Spleen (tissue), 11 donors: ENCODE results near the gene OTC. TPM values are rescaled to one million over a fixed set of nuclear protein-coding genes. Genes with fewer than 3 reads are reported as not detected.

Source experiments
- DNase-seq: peaks from one replicate; pipeline ENCODE4 v3.0.0-alpha.2; 2020
- H3K27ac ChIP-seq, 8 donors: fragments of 200-600 bp; sonication (generic) in 7 of 8; 1 replicate in 4 of 8; 2 replicates in 4 of 8; pipeline versions ENCODE4 v1.5.0 to v1.8.0; 2016 to 2021; ENCODE audit warnings: inconsistent platforms in 4 of 8, mild to moderate bottlenecking in 4 of 8, moderate library complexity in 1 of 8
- H3K27me3 ChIP-seq, 7 donors: fragments of 200-600 bp; sonication (generic) in 6 of 7; replicated peaks in 1 of 7; 1 replicate in 4 of 7; 2 replicates in 3 of 7; pipeline versions ENCODE4 v1.5.0 to v1.8.0; 2016 to 2021; ENCODE audit warnings: inconsistent platforms in 3 of 7, mild to moderate bottlenecking in 1 of 7
- H3K36me3 ChIP-seq, 6 donors: fragments of 200-600 bp; sonication (generic) in 5 of 6; 1 replicate in 4 of 6; 2 replicates in 2 of 6; pipeline versions ENCODE4 v1.5.0 to v1.8.0; 2016 to 2021; ENCODE audit warnings: inconsistent platforms in 2 of 6
- H3K4me1 ChIP-seq, 6 donors: fragments of 200-600 bp; sonication (generic) in 5 of 6; 1 replicate in 3 of 6; 2 replicates in 3 of 6; pipeline versions ENCODE4 v1.5.0 to v1.8.0; 2016 to 2021; ENCODE audit warnings: inconsistent platforms in 3 of 6
- H3K4me3 ChIP-seq, 8 donors: fragments of 200-600 bp; sonication (generic) in 7 of 8; 1 replicate in 4 of 8; 2 replicates in 4 of 8; pipeline versions ENCODE4 v1.5.0 to v1.8.0; 2016 to 2021; ENCODE audit warnings: inconsistent platforms in 4 of 8, mild to moderate bottlenecking in 4 of 8, moderate library complexity in 2 of 8
- H3K9me3 ChIP-seq, 8 donors: fragments of 200-600 bp; sonication (generic) in 7 of 8; 1 replicate in 4 of 8; 2 replicates in 4 of 8; pipeline versions ENCODE4 v1.5.0 to v1.8.0; 2016 to 2021; ENCODE audit warnings: inconsistent platforms in 4 of 8
- CTCF ChIP-seq, 11 experiments: fragments of 200-600 bp in 7 of 11; fragments of 450-650 bp in 4 of 11; sonication (generic) in 4 of 11; IDR thresholded peaks in 8 of 11; conservative IDR thresholded peaks in 3 of 11; 1 replicate in 7 of 11; 2 replicates in 4 of 11; pipeline versions ENCODE4 v1.4.0 to v1.8.0; 2016 to 2021; ENCODE audit warnings: antibody characterized with exemption in 11 of 11, inconsistent platforms in 4 of 11, mild to moderate bottlenecking in 1 of 11
- POLR2A ChIP-seq, 3 donors: fragments of 450-650 bp; IDR thresholded peaks; one replicate each; pipeline ENCODE4 v1.5.1; 2017; ENCODE audit warnings: antibody characterized with exemption in 3 of 3, mild to moderate bottlenecking in 1 of 3
- POLR2AphosphoS5 ChIP-seq, 3 donors: sonication (generic); formaldehyde crosslinking; IDR thresholded peaks; one replicate each; pipeline ENCODE4 v1.5.1; 2017; ENCODE audit warnings: antibody characterized with exemption in 3 of 3
- WGBS, 5 donors: extraction: QIAGEN DNeasy Blood & Tissue Kit in 3 of 5; methylation state at CpG; one replicate each; pipeline versions ENCODE4 v1.1.5 to v1.1.7; 2013 to 2018; 5-methylcytosine and 5-hydroxymethylcytosine counted together
- intact Hi-C: fragments of 100-400 bp; cut with DNase I; formaldehyde crosslinking; loops from one replicate; pipeline ENCODE4 v1.15.0; 2023; ENCODE audit warnings: low total_unique reads
- polyA plus RNA-seq, 3 donors: library from polyadenylated mRNA; stranded (reverse); fragments of 200-250 nt; gene quantifications; one replicate each; pipeline ENCODE4 v1.2.1, GENCODE V29; 2013
- total RNA-seq, 7 donors: library from RNA; depleted of rRNA in 3 of 7; stranded (reverse); fragments of >200 nt in 3 of 7; fragmentation: NEBNext Ultra II Directional in 4 of 7; extraction: Animal tissue kit (Norgen Biotek cat#: 25700) in 4 of 7; gene quantifications; one replicate each; pipeline versions ENCODE4 v1.1.0 to v1.2.1, GENCODE V29; 2016 to 2021
- donor health status: healthy with polysubstance abuse.
- donor health status: DM: no; HTN: no; CAD: no; lungs with moderate emphysema.
- donor health status: DM: no; HTN: no; CAD: no.
- donor health status: Bipolar disorder and iron deficiency.
- donor health status: healthy.
- donor health status: DM: no; HTN: no; CAD: no.
- donor health status: DM: yes; HTN: yes; CAD: no.

Gene OTC
- total and polyA plus RNA-seq, 10 donors, result 0.05 to 0.06 TPM; not detected in 8

- TF ChIP-seq POLR2AphosphoS5 (IDR thresholded peaks at IDR 0.05), result no peak
- peak in 2 of 11 experiments; percentile 1 to 20 for TF ChIP-seq CTCF (IDR thresholded peaks at IDR 0.05 in 8 of 11, conservative IDR thresholded peaks at IDR 0.05 in 3 of 11)
- no peak for TF ChIP-seq POLR2A (IDR thresholded peaks at IDR 0.05)
- Histone ChIP-seq H3K27me3 (no peaks in the 10 kb centered on the region), H3K36me3 (no peaks in the 10 kb centered on the region), H3K27ac (peak overlapping the region in 7 of 8 donors; percentile 70 to 93 (median 87)), H3K4me3 (peak overlapping the region in 6 of 8 donors; percentile 64 to 90 (median 74)), H3K9me3 (no peaks in the 10 kb centered on the region), H3K4me1 (peaks cover 0 to 20% (median 7%) of the 10 kb centered on the region in 6 donors)
- intact Hi-C loops, result no loop called here
- WGBS, 5 donors, result 11 to 35% (median 28%) methylated on average over 4 of the region's 4 CpGs
- DNase-seq, result no peak
Measured at GRCh38 chrX:38327775-38328081, 24.7 kb upstream of the OTC start.

GRCh38 chrX:38332505-38332904 lies 19.9 kb upstream of the OTC start:
- peaks cover 0 to 13% (median 0%) of the 10 kb centered on the region in 7 donors for H3K27me3 ChIP-seq
- H3K27ac ChIP-seq, result no peak overlapping the region
- H3K36me3 ChIP-seq, result no peaks in the 10 kb centered on the region
- no peak for DNase-seq
- H3K9me3 ChIP-seq, result no peaks in the 10 kb centered on the region
- intact Hi-C loops, result no loop called here
- TF ChIP-seq CTCF (IDR thresholded peaks at IDR 0.05 in 8 of 11, conservative IDR thresholded peaks at IDR 0.05 in 3 of 11) (no peak), POLR2AphosphoS5 (IDR thresholded peaks at IDR 0.05) (no peak), POLR2A (IDR thresholded peaks at IDR 0.05) (no peak)
- no peak overlapping the region for H3K4me3 ChIP-seq
- H3K4me1 ChIP-seq, result peaks cover 0 to 16% (median 0%) of the 10 kb centered on the region in 6 donors

- no peak overlapping the region for H3K27ac ChIP-seq
- no peaks in the 10 kb centered on the region for H3K36me3 ChIP-seq
- intact Hi-C loops, result no loop called here
- peaks cover 0 to 7% (median 0%) of the 10 kb centered on the region in 6 donors for H3K4me1 ChIP-seq
- H3K27me3 ChIP-seq, result peaks cover 0 to 13% (median 0%) of the 10 kb centered on the region in 7 donors
- no peaks in the 10 kb centered on the region for H3K9me3 ChIP-seq
- TF ChIP-seq POLR2AphosphoS5 (IDR thresholded peaks at IDR 0.05) (no peak), CTCF (IDR thresholded peaks at IDR 0.05 in 8 of 11, conservative IDR thresholded peaks at IDR 0.05 in 3 of 11) (peak in 1 of 11 experiments; percentile 24)
- DNase-seq, result no peak
- H3K4me3 ChIP-seq, result no peak overlapping the region
Measured at GRCh38 chrX:38335382-38335781, 17.0 kb upstream of the OTC start.

GRCh38 chrX:38336538-38337240 lies 15.7 kb upstream of the OTC start:
- H3K27ac ChIP-seq, result peak overlapping the region in 4 of 8 donors; percentile 4 to 51 (median 20)
- 27 to 46% (median 38%) methylated on average over 5 of the region's 5 CpGs for WGBS, 5 donors
- H3K4me3 ChIP-seq, result no peak overlapping the region
- intact Hi-C loops, result no loop called here
- H3K4me1 ChIP-seq, result peaks cover 0 to 7% (median 0%) of the 10 kb centered on the region in 6 donors
- TF ChIP-seq CTCF (IDR thresholded peaks at IDR 0.05 in 8 of 11, conservative IDR thresholded peaks at IDR 0.05 in 3 of 11), result no peak
- TF ChIP-seq POLR2AphosphoS5 (IDR thresholded peaks at IDR 0.05), result no peak
- no peak for TF ChIP-seq POLR2A (IDR thresholded peaks at IDR 0.05)
- H3K27me3 ChIP-seq, result peaks cover 0 to 13% (median 0%) of the 10 kb centered on the region in 7 donors
- no peaks in the 10 kb centered on the region for H3K36me3 ChIP-seq
- no peaks in the 10 kb centered on the region for H3K9me3 ChIP-seq
- DNase-seq, result no peak
